GDM1 (cell line): ENCODE data around the gene BTBD19.
"Not testable (repeated sequence)": the region's sequence is repeated elsewhere in the genome, so short reads cannot be mapped to it uniquely, and the experiment has no call there.

Experiments used
- DNase-seq: peaks from one replicate; lab custom pipeline; 2025; lab: John Stamatoyannopoulos, UW

Gene BTBD19

DNA sequence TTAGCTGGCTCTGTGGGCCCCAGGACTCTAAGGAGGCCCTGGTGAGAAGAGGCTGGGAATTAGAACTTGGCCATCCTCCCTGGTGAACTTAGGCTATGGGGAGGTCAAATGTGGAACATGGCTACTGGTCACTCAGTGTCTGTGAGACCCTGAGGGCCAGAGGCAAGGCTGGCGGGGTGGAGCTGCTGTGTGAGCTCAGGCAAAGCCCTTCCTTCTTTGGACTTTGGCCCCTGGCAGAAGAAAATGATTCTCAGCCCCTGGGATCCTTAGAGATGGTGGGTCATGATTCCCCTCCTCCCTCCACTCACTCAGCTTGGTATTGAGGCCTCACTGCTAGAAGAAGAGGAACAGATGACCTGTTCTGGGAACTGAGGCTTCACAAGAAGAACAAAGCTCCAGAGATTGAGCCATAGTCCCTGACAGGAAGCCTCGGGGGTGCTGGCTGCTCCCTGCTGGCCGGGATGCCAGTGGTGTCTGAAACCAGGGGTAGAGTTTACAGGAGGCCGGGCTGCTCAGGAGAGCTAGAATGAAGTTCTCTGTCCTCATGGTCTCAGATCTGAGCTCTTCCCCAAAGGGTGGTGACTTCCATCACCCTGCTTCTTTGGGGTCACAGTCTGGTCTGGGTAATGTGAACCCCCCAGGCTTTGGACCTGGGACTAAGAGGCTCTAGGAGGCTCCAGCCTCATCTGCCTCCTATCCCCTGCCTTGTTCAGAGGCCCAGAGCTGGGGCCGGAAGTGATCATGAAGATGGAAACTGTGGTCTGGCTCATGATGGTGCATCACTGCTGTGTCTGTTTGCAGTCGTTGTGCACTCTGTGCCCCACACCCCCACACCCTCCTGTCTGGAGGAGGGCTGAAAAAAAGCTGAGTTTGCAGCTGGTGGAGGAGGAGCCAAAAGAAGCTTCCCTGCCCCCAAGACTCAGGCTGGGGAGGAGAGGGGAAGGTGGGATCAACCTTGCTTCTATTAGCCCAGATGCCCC lies 905 bp downstream of the BTBD19 start:
- DNase-seq: peak; percentile 35

- no peak for DNase-seq
These were observed 1.9 kb downstream of the BTBD19 start for GRCh38 chr1:44810101-44810761.

- DNase-seq: not testable (repeated sequence)
These were observed 2.4 kb downstream of the BTBD19 start for GRCh38 chr1:44810762-44811105.

DNA sequence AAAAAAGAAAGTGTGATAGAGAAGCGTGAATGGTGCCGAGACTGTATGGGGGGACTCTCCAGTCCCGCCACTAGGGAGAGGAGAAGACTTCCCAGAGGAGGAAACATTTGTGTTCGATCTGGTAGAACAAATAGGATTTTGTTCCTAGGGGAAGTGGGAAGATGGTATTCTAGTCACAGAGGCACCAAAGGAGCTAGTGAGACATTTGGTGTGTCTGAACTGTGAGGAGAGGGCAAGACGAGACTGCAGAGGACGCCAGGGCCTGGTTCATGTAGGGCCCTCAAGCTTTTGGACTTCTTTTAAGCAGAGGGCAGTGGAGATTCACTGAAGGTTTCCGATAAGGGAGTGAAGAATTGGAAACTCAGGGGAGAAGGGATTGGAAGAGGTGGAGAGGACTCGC lies 2.9 kb downstream of the BTBD19 start:
- no peak for DNase-seq

DNA sequence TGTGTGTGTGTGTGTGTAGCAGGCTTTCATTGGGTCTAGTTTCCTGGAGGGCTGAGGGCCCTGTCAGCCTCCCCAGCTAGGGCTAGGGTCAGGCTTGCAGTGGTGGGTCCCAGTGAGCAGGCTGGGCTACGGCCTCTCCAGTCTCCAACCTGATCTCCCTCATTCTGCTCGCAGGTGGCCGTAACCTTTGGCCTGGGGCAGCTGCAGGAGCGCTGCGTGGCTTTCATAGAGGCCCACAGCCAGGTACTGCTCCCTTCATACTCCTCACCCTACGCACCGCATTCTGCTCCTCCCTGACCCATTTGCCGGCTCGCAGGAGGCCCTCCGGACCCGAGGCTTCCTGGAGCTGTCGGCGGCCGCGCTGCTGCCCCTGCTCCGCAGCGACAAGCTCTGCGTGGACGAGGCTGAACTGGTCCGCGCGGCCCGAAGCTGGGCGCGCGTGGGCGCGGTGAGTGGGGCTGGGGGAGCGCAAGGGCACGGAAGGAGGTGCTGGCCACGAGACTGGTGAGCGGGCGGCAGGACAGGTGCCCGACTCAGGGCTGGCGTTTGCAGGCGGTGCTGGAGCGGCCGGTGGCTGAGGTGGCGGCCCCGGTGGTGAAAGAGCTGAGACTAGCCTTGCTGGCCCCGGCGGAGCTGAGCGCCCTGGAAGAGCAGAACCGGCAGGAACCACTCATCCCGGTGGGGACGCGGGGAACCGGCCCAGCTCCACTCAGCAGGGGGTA lies 4.7 kb downstream of the BTBD19 start:
- DNase-seq: no peak

DNA sequence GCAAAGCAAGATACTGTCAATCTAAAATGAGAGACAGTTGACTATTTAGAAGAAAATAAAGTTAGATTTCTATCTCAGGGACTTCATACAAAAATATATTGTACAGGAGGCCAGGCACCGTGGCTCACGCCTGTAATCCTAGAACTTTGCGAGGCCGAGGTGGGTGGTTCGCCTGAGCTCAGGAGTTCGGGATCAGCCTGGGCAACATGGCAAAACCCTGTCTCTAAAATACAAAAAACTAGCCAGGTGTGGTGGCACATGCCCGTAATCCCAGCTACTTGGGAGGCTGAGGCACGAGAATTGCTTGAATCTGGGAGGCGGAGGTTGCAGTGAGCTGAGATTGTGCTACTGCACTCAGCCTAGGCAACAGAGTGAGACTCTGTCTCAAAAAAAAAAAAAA lies 7.6 kb downstream of the BTBD19 start:
- not testable (repeated sequence) for DNase-seq

DNA sequence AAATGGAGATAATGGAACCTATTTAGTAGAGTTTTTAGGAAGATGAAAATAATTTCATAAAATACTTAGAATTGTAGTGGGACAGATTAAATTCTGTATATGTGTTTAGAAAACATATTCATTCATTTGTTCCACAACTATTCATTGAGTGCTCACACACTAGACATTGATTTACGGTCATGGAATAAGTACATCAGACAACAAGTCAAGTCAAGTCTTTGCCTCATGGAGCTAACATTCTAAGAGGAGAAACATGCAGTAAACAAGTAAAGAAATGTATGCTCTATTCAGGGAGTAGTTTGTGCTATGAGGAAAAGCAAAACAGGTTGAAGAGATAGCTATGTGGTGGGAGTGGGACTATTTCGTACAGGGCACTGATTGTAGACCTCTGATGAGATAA lies 9.0 kb downstream of the BTBD19 start:
- DNase-seq: no peak

GRCh38 chr1:44817771-44818495 lies 9.6 kb downstream of the BTBD19 start:
- no peak for DNase-seq

DNA sequence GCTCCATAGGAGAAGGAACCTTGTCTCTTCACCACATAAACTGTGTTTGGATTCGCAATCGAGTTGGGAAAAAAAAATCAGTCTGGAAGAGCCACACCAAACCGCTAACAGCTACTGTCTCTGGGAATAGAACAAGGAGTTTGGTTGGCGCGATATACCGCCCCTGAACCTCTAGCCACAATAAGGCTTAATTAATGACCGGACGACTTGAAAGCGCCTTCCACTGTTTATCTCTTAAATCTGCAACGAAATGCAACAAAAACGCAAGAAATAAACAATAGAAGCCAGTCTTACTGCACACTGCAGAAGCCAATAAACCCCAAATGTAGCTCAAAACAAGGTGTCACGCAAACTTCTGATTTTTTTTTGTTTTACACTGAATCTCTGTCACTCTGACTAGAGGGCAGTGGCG lies 10.9 kb downstream of the BTBD19 start:
- DNase-seq: no peak

DNA sequence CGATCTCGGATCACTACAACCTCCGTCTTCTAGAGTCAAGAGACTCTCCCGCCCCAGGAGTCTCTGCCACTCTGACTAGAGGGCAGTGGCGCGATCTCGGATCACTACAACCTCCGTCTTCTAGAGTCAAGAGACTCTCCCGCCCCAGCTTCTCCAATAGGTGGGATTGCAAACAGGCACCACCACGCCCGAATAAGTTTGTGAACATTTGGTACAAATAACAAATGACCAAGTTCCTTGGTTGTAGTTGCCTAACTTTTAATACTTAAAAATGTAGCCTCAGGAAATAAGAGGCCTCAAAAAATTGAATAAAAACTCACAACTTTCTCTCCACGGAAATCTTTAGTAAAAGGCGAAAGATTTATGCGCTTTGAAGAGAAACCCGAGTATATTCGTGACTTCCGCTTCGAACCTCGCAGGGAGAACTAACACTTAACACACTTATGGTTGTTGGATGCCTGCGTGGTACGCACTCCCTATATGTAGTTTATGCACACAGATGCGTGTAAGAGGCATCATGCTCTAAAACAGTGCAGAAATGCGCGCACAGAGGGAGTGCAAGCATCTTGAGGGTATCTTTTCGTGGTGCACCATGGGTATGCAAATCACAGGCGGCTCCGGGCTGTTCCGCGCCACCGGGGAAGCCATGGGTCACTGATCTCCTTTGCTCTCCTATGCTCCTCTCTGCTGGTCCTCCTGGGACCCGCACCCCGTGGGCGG lies 11.4 kb downstream of the BTBD19 start:
- peak; percentile 69 for DNase-seq

GRCh38 chr1:44820328-44821239 lies 12.3 kb downstream of the BTBD19 start:
- DNase-seq: no peak

DNA sequence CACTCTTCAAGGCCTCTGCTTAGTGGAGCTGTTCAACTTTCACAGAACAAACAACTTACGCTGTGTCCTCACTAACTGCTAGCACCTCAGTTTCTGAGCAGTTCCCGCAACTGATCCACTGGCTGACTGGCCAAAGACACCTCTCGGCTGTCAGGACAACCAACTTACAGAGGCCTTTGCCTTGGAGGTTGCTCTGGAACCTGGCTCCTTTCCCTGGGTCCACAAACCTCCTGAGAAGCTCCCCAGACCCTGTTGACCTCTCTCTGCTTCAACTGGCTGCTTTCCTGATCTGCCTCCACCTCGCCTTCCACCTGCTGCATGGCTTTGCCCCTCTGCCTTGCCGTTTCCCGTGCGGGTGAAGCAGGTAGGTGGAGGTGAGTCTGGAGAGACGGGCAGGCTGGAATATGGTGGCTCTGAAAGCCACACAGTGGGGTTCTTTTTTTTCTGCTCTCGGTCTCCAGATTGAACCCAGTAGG lies 13.0 kb downstream of the BTBD19 start:
- no peak for DNase-seq

DNA sequence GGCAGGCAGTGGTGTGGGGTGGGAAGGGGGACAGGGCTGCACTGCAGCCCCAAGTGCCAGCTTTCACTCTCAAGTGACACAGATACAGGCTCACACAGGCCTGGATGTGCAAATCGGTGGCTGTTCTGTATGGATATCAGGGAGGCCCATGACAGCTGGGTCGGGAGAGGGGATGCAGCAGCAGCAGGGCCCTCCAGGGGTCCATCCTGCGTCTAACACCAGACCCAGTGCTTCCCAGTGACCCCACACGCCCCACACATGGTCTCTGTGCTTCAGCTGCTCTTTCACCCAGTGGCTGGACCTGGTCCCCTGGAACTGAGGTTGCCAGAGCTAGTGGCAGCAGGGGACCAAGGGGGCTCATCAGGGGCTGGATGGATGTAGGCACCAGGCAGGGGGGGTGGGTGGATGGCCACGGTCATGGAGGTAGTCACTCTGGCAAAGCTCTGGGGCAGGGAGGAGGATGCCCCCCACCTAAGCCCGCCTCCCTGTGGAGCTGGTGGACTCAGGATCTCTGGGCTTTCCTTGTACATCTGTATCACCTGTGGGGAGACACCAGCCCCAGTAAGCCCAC lies 13.9 kb downstream of the BTBD19 start:
- DNase-seq: no peak

DNA sequence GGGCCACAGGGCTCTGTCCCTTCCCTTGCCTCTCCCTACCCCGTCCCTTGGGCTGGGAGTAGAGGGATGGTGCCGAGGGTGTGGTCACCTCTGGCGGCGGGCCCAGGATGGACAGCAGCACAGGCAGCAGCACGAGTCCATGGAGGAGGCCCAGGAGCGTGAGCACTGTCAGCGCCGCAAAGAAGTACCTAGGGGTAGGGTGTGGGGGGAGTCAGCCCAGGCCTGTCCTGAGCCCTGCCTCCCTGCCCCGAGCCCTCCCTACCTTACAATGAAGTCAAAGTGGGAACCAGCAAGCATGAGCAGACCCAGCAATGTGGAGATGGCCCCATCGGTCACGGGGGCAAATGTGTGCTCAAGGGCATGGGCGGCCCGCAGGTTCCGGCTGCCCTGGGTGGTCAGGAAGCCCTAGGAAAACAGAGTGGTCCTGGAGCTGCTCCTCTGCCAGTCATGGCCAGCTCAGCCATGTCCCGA lies 14.7 kb downstream of the BTBD19 start:
- DNase-seq: no peak

GRCh38 chr1:44824392-44824791 lies 16.1 kb downstream of the BTBD19 start:
- DNase-seq: not testable (repeated sequence)

GRCh38 chr1:44826375-44827196 lies 18.3 kb downstream of the BTBD19 start:
- DNase-seq: peak; percentile 86

DNA sequence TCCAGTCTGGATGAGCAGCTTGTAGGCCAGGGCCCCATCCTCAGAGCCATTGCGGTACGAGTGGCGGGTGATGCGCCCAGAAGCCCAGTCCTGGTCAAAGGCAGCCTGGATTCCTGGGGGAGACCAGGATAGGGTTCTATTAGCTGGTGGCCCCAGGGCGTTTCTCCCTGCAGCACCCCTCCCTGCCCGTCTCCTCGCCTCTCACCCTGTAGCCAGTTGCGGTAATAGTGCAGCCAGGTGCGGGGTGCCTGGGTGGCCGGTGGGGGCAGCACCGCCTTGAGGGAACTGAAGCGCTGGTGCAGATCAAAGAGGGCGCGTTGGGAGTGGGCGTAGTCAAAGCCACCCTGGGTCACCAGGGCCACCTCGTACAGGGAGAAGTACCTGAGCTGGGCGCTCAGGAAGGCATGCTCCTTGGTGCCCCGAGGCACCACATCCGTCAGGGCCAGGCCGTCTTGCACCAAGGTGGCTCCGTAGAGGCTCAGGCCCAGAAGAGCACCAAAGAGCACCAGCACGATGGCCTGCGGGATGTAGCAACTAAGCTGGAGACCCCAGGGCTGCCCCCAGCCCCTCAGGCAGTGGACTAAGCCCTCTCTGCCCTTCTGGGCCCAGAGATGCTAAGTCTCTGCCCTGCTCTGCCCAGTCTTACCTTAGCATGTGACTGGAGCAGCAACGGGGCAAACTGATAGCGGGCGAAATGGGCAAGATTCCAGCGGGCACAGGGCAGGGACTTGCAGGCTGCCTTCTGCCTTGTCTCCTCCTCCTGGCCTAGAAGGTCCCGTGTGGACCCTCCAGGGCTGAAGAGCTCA lies 19.1 kb downstream of the BTBD19 start:
- DNase-seq: no peak
